Keratinocyte (primary cell): Measurements from ENCODE around the gene WNT3. TPM values are rescaled to one million over a fixed set of nuclear protein-coding genes. Genes with fewer than 3 reads are reported as not detected.

ENCODE experiments used
- DNase-seq: peaks from one replicate; pipeline ENCODE4 v3.0.0-alpha.2; 2011; ENCODE audit warnings: low read depth, missing footprints, low spot score
- FAIRE-seq: peaks from 2 replicates; lab custom pipeline; 2011; peaks lifted over from hg19 to GRCh38; lab: Jason Lieb, UNC
- H2AFZ ChIP-seq: 2 replicates; pipeline ENCODE4 v1.6.0; 2012; ENCODE audit warnings: low read length, control low read depth, inconsistent platforms; ENCODE audit not compliant: control insufficient read depth
- H3K27ac ChIP-seq: 2 replicates; pipeline ENCODE4 v1.5.1; 2011; ENCODE audit warnings: low read length; ENCODE audit not compliant: control insufficient read depth, insufficient read depth
- H3K27me3 ChIP-seq: 3 replicates; pipeline ENCODE4 v1.6.0; 2011; ENCODE audit warnings: low read length; ENCODE audit not compliant: control insufficient read depth, insufficient read depth; ENCODE audit errors: extremely low read depth
- H3K36me3 ChIP-seq, 2 experiments: 2 replicates in 1 of 2; 3 replicates in 1 of 2; pipeline ENCODE4 v1.5.1; 2011; ENCODE audit warnings: low read length in 2 of 2, mild to moderate bottlenecking in 1 of 2; ENCODE audit not compliant: control insufficient read depth in 2 of 2, insufficient read depth in 2 of 2; ENCODE audit errors: extremely low read depth in 1 of 2
- H3K4me1 ChIP-seq: 3 replicates; pipeline ENCODE4 v1.5.1; 2011; ENCODE audit warnings: low read length; ENCODE audit not compliant: control insufficient read depth, insufficient read depth; ENCODE audit errors: extremely low read depth
- H3K4me2 ChIP-seq: 3 replicates; pipeline ENCODE4 v1.6.0; 2011; ENCODE audit warnings: low read depth, low read length; ENCODE audit not compliant: control insufficient read depth, insufficient read depth; ENCODE audit errors: extremely low read depth
- H3K4me3 ChIP-seq, 3 experiments: fragments of 200-600 bp in 1 of 3; sonication (generic) in 1 of 3; 2 replicates in 2 of 3; 3 replicates in 1 of 3; pipeline ENCODE4 v1.5.1; 2011 to 2016; ENCODE audit warnings: low read length in 3 of 3, mild to moderate bottlenecking in 3 of 3, control low read depth in 2 of 3, inconsistent platforms in 1 of 3, low read depth in 1 of 3, mixed read lengths in 1 of 3, mixed run types in 1 of 3, moderate library complexity in 1 of 3; ENCODE audit not compliant: control insufficient read depth in 2 of 3, insufficient read depth in 2 of 3; ENCODE audit errors: extremely low read depth in 1 of 3
- H3K79me2 ChIP-seq: 2 replicates; pipeline ENCODE4 v1.6.0; 2012; ENCODE audit warnings: low read length; ENCODE audit not compliant: control insufficient read depth, insufficient read depth
- H3K9ac ChIP-seq: 3 replicates; pipeline ENCODE4 v1.6.0; 2011; ENCODE audit warnings: low read length; ENCODE audit not compliant: control insufficient read depth, insufficient read depth; ENCODE audit errors: extremely low read depth
- H3K9me1 ChIP-seq: 3 replicates; pipeline ENCODE4 v1.6.0; 2011; ENCODE audit warnings: low read length; ENCODE audit not compliant: control insufficient read depth, insufficient read depth; ENCODE audit errors: extremely low read depth
- H3K9me3 ChIP-seq: 2 replicates; pipeline ENCODE4 v1.5.1; 2012; ENCODE audit warnings: low read depth, low read length; ENCODE audit not compliant: control insufficient read depth
- H4K20me1 ChIP-seq: 3 replicates; pipeline ENCODE4 v1.6.0; 2011; ENCODE audit warnings: low read length; ENCODE audit not compliant: control insufficient read depth, insufficient read depth; ENCODE audit errors: extremely low read depth
- CTCF ChIP-seq, 3 experiments: IDR thresholded peaks in 1 of 3; conservative IDR thresholded peaks in 1 of 3; optimal IDR thresholded peaks in 1 of 3; 2 replicates in 2 of 3; 3 replicates in 1 of 3; pipeline versions ENCODE3 to v1.5.1; 2011; ENCODE audit warnings: low read length in 3 of 3, mild to moderate bottlenecking in 3 of 3, moderate library complexity in 2 of 3, control low read depth in 1 of 3, inconsistent platforms in 1 of 3; ENCODE audit not compliant: insufficient read depth in 2 of 3; ENCODE audit errors: extremely low read depth in 1 of 3
- EZH2 ChIP-seq: IDR thresholded peaks from one replicate; pipeline ENCODE4 v1.6.1; 2012; ENCODE audit warnings: inconsistent platforms, mild to moderate bottlenecking, low read length, moderate library complexity
- dilution Hi-C: fragments of 300-500 bp; cut with MboI; formaldehyde crosslinking; loops from one replicate; pipeline ENCODE4 v1.7.0; 2020; ENCODE audit warnings: low sequenced_read_pairs; ENCODE audit not compliant: extremely low pct_ligation_motif_present
- polyA plus RNA-seq, 5 experiments: library from polyadenylated mRNA; depleted of rRNA in 3 of 5; stranded (reverse) in 3 of 5; stranded (forward) in 1 of 5; unstranded in 1 of 5; fragments of >200 nt; gene quantifications; 1 replicate in 1 of 5; 2 replicates in 3 of 5; 3 replicates in 1 of 5; pipeline versions ENCODE4 v1.2.1 to v1.2.3, GENCODE V29; 2011 to 2012; ENCODE audit warnings: missing spikeins in 2 of 5, low read depth in 1 of 5, low replicate concordance in 1 of 5

The WNT3 gene
- polyA plus RNA-seq, 1 donor (not counting 4 experiments of a cell fraction or from before 2014, with no cell fraction given), result 1.9 TPM

- FAIRE-seq (no peak), DNase-seq (no peak)
- H3K4me2 ChIP-seq, result no peak overlapping the region
- H3K9me3 ChIP-seq, result no peaks in the 10 kb centered on the region
- no peaks in the 10 kb centered on the region for H3K79me2 ChIP-seq
- no peak overlapping the region for H3K27ac ChIP-seq
- no peaks in the 10 kb centered on the region for H3K27me3 ChIP-seq
- peaks cover 8% of the 10 kb centered on the region for H3K4me1 ChIP-seq
- no peak overlapping the region for H3K9ac ChIP-seq
- no peaks in the 10 kb centered on the region for H3K9me1 ChIP-seq
- H3K4me3 ChIP-seq, result no peak overlapping the region
- H4K20me1 ChIP-seq, result no peaks in the 10 kb centered on the region
- no peak for TF ChIP-seq CTCF (optimal IDR thresholded peaks at IDR 0.05 in 1 of 3, IDR thresholded peaks at IDR 0.05 in 1 of 3, conservative IDR thresholded peaks at IDR 0.05 in 1 of 3; ENCODE audit: extremely low read depth in 1 of 3, insufficient read depth in 2 of 3, low read length in 3 of 3)
- TF ChIP-seq EZH2, result no peak
- no peaks in the 10 kb centered on the region for H3K36me3 ChIP-seq
- dilution Hi-C loops, result no loop called here
- no peak overlapping the region for H2AFZ ChIP-seq
Measured at GRCh38 chr17:46796524-46796923, 22.0 kb downstream of the WNT3 start.

GRCh38 chr17:46796084-46796483, 22.4 kb downstream of the WNT3 start:
- H3K4me2 ChIP-seq, result no peak overlapping the region

More at GRCh38 chr17:46796084-46796483, 22.4 kb downstream of the WNT3 start:
- H3K9me1 ChIP-seq, result no peaks in the 10 kb centered on the region
- FAIRE-seq (no peak), DNase-seq (no peak)
- no peaks in the 10 kb centered on the region for H3K79me2 ChIP-seq
- no peak overlapping the region for H3K27ac ChIP-seq
- H3K4me3 ChIP-seq, result no peak overlapping the region
- TF ChIP-seq EZH2 (no peak), CTCF (optimal IDR thresholded peaks at IDR 0.05 in 1 of 3, IDR thresholded peaks at IDR 0.05 in 1 of 3, conservative IDR thresholded peaks at IDR 0.05 in 1 of 3; ENCODE audit: extremely low read depth in 1 of 3, insufficient read depth in 2 of 3, low read length in 3 of 3) (no peak)
- no peaks in the 10 kb centered on the region for H3K9me3 ChIP-seq
- H3K36me3 ChIP-seq, result no peaks in the 10 kb centered on the region
- H4K20me1 ChIP-seq, result no peaks in the 10 kb centered on the region
- no peaks in the 10 kb centered on the region for H3K27me3 ChIP-seq
- H2AFZ ChIP-seq, result no peak overlapping the region
- H3K9ac ChIP-seq, result no peak overlapping the region
- dilution Hi-C loops, result no loop called here
- peaks cover 8% of the 10 kb centered on the region for H3K4me1 ChIP-seq
